Gastroesophageal sphincter (tissue), 3 donors: ENCODE measurements around the gene TNXB.

ENCODE experiments used
- EP300 ChIP-seq: sonication (generic); formaldehyde crosslinking; IDR thresholded peaks from one replicate; pipeline ENCODE4 v1.6.1; 2017; ENCODE audit warnings: antibody characterized with exemption, mild to moderate bottlenecking
- POLR2A ChIP-seq, 2 donors: fragments of 450-650 bp; IDR thresholded peaks; one replicate each; pipeline ENCODE4 v1.6.1; 2017; ENCODE audit warnings: antibody characterized with exemption in 2 of 2, mild to moderate bottlenecking in 2 of 2, moderate library complexity in 1 of 2
- TF ChIP-seq, protein P1 (sequence below), 4 experiments: fragments of 200-600 bp in 2 of 4; fragments of 450-650 bp in 2 of 4; sonication (generic) in 1 of 4; IDR thresholded peaks; one replicate each; pipeline ENCODE4 v1.5.1; 2017 to 2019; ENCODE audit warnings: antibody characterized with exemption in 4 of 4, mild to moderate bottlenecking in 2 of 4, moderate library complexity in 2 of 4

DNA sequence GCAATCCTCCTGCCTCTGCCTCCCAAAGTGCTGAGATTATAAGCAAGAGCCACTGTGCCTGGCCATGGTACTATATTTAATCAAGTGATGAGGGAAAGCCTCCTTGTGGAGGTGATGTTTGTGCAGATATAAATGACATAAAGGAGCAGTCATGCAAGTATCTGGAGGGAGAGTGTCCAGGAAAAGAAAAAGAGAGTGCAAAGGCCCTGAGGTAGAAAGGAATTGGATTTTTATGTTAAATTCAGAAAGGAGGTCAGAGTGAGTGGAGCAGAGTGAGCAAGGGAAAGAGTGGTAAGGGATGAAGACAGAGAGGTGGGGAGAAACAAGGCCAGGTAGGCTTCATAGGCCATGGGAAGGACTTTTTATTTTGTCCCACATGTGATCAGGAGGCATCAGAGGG is 28.3 kb upstream of the TNXB start:
- TF ChIP-seq, protein P1, sequence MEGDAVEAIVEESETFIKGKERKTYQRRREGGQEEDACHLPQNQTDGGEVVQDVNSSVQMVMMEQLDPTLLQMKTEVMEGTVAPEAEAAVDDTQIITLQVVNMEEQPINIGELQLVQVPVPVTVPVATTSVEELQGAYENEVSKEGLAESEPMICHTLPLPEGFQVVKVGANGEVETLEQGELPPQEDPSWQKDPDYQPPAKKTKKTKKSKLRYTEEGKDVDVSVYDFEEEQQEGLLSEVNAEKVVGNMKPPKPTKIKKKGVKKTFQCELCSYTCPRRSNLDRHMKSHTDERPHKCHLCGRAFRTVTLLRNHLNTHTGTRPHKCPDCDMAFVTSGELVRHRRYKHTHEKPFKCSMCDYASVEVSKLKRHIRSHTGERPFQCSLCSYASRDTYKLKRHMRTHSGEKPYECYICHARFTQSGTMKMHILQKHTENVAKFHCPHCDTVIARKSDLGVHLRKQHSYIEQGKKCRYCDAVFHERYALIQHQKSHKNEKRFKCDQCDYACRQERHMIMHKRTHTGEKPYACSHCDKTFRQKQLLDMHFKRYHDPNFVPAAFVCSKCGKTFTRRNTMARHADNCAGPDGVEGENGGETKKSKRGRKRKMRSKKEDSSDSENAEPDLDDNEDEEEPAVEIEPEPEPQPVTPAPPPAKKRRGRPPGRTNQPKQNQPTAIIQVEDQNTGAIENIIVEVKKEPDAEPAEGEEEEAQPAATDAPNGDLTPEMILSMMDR (IDR thresholded peaks at IDR 0.05) = no peak
- TF ChIP-seq EP300 (no peak), POLR2A (IDR thresholded peaks at IDR 0.05) (no peak)
